HepG2 (cell line): ENCODE data around the gene CELF5. TPM values are rescaled to one million over a fixed set of nuclear protein-coding genes. Genes with fewer than 3 reads are reported as not detected.

Experiments
- AKNA ChIP-seq: sonication (generic); formaldehyde crosslinking; IDR thresholded peaks from 2 replicates; pipeline ENCODE4 v1.4.0; 2020; ENCODE audit warnings: missing genetic modification reagents, borderline replicate concordance
- BCLAF1 ChIP-seq: fragments of 450-650 bp; IDR thresholded peaks from 2 replicates; pipeline ENCODE4 v1.6.1; 2017; ENCODE audit warnings: mild to moderate bottlenecking
- KDM1A ChIP-seq: IDR thresholded peaks from 2 replicates; pipeline ENCODE4 v1.6.1; 2016; ENCODE audit warnings: missing compliant biosample characterization
- NFATC3 ChIP-seq: sonication (generic); formaldehyde crosslinking; IDR thresholded peaks from 2 replicates; pipeline ENCODE4 v1.5.1; 2020; ENCODE audit warnings: mild to moderate bottlenecking, missing genetic modification reagents
- RFX3 ChIP-seq: IDR thresholded peaks from 2 replicates; pipeline ENCODE4 v1.6.1; 2016; ENCODE audit warnings: missing biosample characterization, missing genetic modification reagents
- ZNF589 ChIP-seq: sonication (generic); formaldehyde crosslinking; conservative IDR thresholded peaks from 2 replicates; pipeline ENCODE4 v1.8.0; 2022; ENCODE audit warnings: mild to moderate bottlenecking, moderate library complexity, missing genetic modification reagents
- ZNF644 ChIP-seq: IDR thresholded peaks from 2 replicates; pipeline ENCODE4 v1.6.1; 2016; ENCODE audit warnings: low read depth
- ZNF816 ChIP-seq: sonication (generic); formaldehyde crosslinking; IDR thresholded peaks from 2 replicates; pipeline ENCODE4 v1.8.0; 2022; ENCODE audit warnings: missing genetic modification reagents, mild to moderate bottlenecking, borderline replicate concordance
- ZNF883 ChIP-seq: sonication (generic); formaldehyde crosslinking; IDR thresholded peaks from 2 replicates; pipeline ENCODE4 v1.5.1; 2020; ENCODE audit warnings: mild to moderate bottlenecking, missing genetic modification reagents; ENCODE audit errors: not compliant biosample characterization
- polyA plus RNA-seq, 8 experiments: library from polyadenylated mRNA; depleted of rRNA in 3 of 8; stranded (reverse) in 7 of 8; unstranded in 1 of 8; fragments of >200 nt; fragmentation: Illumina TruSeq in 4 of 8; extraction: Trizol in 4 of 8; gene quantifications; 2 replicates each; pipeline versions ENCODE4 v1.2.1 to v1.2.3, GENCODE V29; 2011 to 2016; ENCODE audit warnings: low read depth in 4 of 8, missing spikeins in 1 of 8, mixed read lengths in 1 of 8; ENCODE audit not compliant: insufficient read depth in 1 of 8
- total RNA-seq, 5 experiments: library from RNA; depleted of rRNA; stranded (reverse); fragments of >200 nt; fragmentation: Illumina TruSeq; extraction: Trizol; gene quantifications; 2 replicates each; pipeline ENCODE4 v1.2.3, GENCODE V29; 2016; ENCODE audit warnings: low read depth in 1 of 5

CELF5 gene
- total and polyA plus RNA-seq, 2 of the 13 experiments (the other 11 are each of a cell fraction or from before 2014, with no cell fraction given) = 0.31 to 0.84 TPM

- TF ChIP-seq ZNF883 (CRISPR knock-in tag) = no peak
- TF ChIP-seq KDM1A (CRISPR knock-in tag) = no peak
- no peak for TF ChIP-seq BCLAF1
- no peak for TF ChIP-seq ZNF816 (CRISPR knock-in tag)
- no peak for TF ChIP-seq ZNF644 (CRISPR knock-in tag)
- TF ChIP-seq AKNA (CRISPR knock-in tag) = no peak
- TF ChIP-seq NFATC3 = no peak
- no peak for TF ChIP-seq ZNF589
- TF ChIP-seq RFX3 = no peak
Measured at GRCh38 chr19:3279306-3279705, 54.8 kb downstream of the CELF5 start (continued).
